ENCODE data around the gene MVK.

DNA sequence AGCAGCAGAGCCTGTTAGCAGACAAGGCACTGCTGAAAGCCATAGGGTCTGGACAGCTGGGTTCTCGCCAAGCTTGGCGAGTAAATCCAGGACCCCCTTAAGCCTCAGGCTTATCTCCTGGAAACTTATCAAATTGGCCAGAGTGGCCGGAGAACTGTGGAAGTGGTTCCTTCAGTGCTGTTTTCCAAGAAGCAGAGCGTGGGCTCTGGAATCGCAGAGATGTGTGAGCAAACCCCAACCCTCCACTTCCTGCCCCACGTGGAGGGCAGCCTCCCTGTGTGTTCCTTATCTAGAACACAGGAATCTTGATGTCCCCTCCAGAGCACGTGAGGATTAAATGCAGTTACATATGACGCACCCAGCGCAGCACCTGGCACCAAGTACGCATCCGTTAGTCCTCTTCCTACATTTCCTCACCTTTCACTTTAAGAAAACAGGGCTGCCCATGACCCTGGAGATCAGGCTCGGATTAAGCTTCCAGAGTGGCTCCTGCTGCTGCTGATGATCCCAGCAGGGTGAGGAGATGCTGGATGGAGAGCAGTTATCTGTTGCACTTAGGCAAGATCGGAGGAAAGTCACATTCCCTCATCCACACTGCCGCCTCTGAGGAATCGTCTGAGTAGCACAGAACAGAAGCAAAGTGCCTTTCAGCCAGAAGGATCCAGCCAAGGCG is 35.3 kb upstream of the MVK start:
- TF ChIP-seq, protein P1, sequence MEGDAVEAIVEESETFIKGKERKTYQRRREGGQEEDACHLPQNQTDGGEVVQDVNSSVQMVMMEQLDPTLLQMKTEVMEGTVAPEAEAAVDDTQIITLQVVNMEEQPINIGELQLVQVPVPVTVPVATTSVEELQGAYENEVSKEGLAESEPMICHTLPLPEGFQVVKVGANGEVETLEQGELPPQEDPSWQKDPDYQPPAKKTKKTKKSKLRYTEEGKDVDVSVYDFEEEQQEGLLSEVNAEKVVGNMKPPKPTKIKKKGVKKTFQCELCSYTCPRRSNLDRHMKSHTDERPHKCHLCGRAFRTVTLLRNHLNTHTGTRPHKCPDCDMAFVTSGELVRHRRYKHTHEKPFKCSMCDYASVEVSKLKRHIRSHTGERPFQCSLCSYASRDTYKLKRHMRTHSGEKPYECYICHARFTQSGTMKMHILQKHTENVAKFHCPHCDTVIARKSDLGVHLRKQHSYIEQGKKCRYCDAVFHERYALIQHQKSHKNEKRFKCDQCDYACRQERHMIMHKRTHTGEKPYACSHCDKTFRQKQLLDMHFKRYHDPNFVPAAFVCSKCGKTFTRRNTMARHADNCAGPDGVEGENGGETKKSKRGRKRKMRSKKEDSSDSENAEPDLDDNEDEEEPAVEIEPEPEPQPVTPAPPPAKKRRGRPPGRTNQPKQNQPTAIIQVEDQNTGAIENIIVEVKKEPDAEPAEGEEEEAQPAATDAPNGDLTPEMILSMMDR (IDR thresholded peaks at IDR 0.05; ENCODE audit: low read length): no peak
- TF ChIP-seq EZH2 (IDR thresholded peaks at IDR 0.05; ENCODE audit: borderline replicate concordance, low read length): no peak

All from OCI-LY1 (cell line).